ENCODE measurements around the gene ZKSCAN2. TPM values are rescaled to one million over a fixed set of nuclear protein-coding genes. Genes with fewer than 3 reads are reported as not detected.

Gene ZKSCAN2
- total and polyA plus RNA-seq, 4 donors, result 0.47 to 3.4 (median 1.7) TPM

- TF ChIP-seq, protein P1, sequence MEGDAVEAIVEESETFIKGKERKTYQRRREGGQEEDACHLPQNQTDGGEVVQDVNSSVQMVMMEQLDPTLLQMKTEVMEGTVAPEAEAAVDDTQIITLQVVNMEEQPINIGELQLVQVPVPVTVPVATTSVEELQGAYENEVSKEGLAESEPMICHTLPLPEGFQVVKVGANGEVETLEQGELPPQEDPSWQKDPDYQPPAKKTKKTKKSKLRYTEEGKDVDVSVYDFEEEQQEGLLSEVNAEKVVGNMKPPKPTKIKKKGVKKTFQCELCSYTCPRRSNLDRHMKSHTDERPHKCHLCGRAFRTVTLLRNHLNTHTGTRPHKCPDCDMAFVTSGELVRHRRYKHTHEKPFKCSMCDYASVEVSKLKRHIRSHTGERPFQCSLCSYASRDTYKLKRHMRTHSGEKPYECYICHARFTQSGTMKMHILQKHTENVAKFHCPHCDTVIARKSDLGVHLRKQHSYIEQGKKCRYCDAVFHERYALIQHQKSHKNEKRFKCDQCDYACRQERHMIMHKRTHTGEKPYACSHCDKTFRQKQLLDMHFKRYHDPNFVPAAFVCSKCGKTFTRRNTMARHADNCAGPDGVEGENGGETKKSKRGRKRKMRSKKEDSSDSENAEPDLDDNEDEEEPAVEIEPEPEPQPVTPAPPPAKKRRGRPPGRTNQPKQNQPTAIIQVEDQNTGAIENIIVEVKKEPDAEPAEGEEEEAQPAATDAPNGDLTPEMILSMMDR (IDR thresholded peaks at IDR 0.05; ENCODE audit: low read depth, low read length, missing input control), result no peak
Measured at GRCh38 chr16:25213709-25214397, 43.8 kb downstream of the ZKSCAN2 start (continued).

DNA sequence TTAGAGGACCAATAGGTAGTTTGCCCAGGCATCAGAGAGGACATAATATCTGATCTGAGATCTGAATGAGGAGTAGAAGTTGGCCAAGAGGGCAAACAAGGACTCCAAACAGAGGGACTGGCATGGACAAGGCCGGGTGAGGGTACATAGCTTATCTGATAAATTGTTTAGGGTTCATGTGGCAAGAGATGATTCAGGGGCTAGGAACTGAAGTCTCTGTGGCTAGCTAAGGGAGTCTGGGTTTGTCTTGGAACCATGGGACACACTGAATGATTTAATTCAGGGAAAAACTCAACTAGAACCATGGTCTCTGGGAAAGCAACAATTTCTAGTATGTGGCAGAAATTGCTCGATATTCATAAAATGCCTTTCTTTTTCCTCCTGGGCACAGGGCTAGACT, 45.0 kb downstream of the ZKSCAN2 start:
- H3K9me3 ChIP-seq (ENCODE audit: control insufficient read depth in 4 of 4, low read length in 3 of 4), result no peaks in the 10 kb centered on the region
- H3K36me3 ChIP-seq (ENCODE audit: control insufficient read depth in 4 of 4, insufficient read depth in 3 of 4, low read depth in 1 of 4, low read length in 3 of 4), result no peaks in the 10 kb centered on the region
- no peak for DNase-seq (ENCODE audit: low spot score)
- 96% methylated on average over 2 of the region's 2 CpGs for WGBS
- no peak overlapping the region for H3K27ac ChIP-seq (ENCODE audit: low read depth in 1 of 2, low read length in 2 of 2)
- H3K4me1 ChIP-seq (ENCODE audit: control insufficient read depth in 4 of 4, insufficient read depth in 4 of 4, low read length in 3 of 4), result no peaks in the 10 kb centered on the region
- TF ChIP-seq, protein P2, sequence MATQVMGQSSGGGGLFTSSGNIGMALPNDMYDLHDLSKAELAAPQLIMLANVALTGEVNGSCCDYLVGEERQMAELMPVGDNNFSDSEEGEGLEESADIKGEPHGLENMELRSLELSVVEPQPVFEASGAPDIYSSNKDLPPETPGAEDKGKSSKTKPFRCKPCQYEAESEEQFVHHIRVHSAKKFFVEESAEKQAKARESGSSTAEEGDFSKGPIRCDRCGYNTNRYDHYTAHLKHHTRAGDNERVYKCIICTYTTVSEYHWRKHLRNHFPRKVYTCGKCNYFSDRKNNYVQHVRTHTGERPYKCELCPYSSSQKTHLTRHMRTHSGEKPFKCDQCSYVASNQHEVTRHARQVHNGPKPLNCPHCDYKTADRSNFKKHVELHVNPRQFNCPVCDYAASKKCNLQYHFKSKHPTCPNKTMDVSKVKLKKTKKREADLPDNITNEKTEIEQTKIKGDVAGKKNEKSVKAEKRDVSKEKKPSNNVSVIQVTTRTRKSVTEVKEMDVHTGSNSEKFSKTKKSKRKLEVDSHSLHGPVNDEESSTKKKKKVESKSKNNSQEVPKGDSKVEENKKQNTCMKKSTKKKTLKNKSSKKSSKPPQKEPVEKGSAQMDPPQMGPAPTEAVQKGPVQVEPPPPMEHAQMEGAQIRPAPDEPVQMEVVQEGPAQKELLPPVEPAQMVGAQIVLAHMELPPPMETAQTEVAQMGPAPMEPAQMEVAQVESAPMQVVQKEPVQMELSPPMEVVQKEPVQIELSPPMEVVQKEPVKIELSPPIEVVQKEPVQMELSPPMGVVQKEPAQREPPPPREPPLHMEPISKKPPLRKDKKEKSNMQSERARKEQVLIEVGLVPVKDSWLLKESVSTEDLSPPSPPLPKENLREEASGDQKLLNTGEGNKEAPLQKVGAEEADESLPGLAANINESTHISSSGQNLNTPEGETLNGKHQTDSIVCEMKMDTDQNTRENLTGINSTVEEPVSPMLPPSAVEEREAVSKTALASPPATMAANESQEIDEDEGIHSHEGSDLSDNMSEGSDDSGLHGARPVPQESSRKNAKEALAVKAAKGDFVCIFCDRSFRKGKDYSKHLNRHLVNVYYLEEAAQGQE (IDR thresholded peaks at IDR 0.05), result no peak
- no peak for TF ChIP-seq YY1 (IDR thresholded peaks at IDR 0.05)
- TF ChIP-seq HNF4G (IDR thresholded peaks at IDR 0.05), result no peak
- no peak for TF ChIP-seq TAF1 (conservative IDR thresholded peaks at IDR 0.05)
- TF ChIP-seq, protein P1 (IDR thresholded peaks at IDR 0.05; ENCODE audit: low read depth, low read length, missing input control), result no peak
- TF ChIP-seq FOXA2 (IDR thresholded peaks at IDR 0.05), result no peak
- TF ChIP-seq, protein P3, sequence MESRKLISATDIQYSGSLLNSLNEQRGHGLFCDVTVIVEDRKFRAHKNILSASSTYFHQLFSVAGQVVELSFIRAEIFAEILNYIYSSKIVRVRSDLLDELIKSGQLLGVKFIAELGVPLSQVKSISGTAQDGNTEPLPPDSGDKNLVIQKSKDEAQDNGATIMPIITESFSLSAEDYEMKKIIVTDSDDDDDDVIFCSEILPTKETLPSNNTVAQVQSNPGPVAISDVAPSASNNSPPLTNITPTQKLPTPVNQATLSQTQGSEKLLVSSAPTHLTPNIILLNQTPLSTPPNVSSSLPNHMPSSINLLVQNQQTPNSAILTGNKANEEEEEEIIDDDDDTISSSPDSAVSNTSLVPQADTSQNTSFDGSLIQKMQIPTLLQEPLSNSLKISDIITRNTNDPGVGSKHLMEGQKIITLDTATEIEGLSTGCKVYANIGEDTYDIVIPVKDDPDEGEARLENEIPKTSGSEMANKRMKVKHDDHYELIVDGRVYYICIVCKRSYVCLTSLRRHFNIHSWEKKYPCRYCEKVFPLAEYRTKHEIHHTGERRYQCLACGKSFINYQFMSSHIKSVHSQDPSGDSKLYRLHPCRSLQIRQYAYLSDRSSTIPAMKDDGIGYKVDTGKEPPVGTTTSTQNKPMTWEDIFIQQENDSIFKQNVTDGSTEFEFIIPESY (IDR thresholded peaks at IDR 0.05), result no peak
- no peak for TF ChIP-seq GABPA (IDR thresholded peaks at IDR 0.05 in 1 of 2, conservative IDR thresholded peaks at IDR 0.05 in 1 of 2)
- TF ChIP-seq HNF4A (conservative IDR thresholded peaks at IDR 0.05), result no peak
- TF ChIP-seq RXRA (IDR thresholded peaks at IDR 0.05), result no peak
- no peak for TF ChIP-seq EGR1 (IDR thresholded peaks at IDR 0.05; ENCODE audit: low read depth in 2 of 2)
- TF ChIP-seq, protein P4, sequence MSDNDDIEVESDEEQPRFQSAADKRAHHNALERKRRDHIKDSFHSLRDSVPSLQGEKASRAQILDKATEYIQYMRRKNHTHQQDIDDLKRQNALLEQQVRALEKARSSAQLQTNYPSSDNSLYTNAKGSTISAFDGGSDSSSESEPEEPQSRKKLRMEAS (IDR thresholded peaks at IDR 0.05), result no peak
- TF ChIP-seq FOXA1 (IDR thresholded peaks at IDR 0.05), result no peak
- TF ChIP-seq SP1 (IDR thresholded peaks at IDR 0.05), result no peak
- no peaks in the 10 kb centered on the region for H3K27me3 ChIP-seq (ENCODE audit: control insufficient read depth in 4 of 4, insufficient read depth in 4 of 4, low read length in 3 of 4)
- no peak overlapping the region for H3K9ac ChIP-seq (ENCODE audit: low read depth in 1 of 2, low read length in 2 of 2)
- no peak overlapping the region for H3K4me3 ChIP-seq (ENCODE audit: low read depth in 1 of 3, low read length in 3 of 3)
